ENCODE data around the gene EDEM1.

- TF ChIP-seq CTCF (IDR thresholded peaks at IDR 0.05) (no peak), POLR2AphosphoS5 (IDR thresholded peaks at IDR 0.05; ENCODE audit: low read depth, low read length) (no peak), EZH2phosphoT487 (IDR thresholded peaks at IDR 0.05; ENCODE audit: borderline replicate concordance, low read depth) (no peak), GABPA (IDR thresholded peaks at IDR 0.05; ENCODE audit: low read depth) (no peak), RAD21 (IDR thresholded peaks at IDR 0.05; ENCODE audit: low read length) (no peak), REST (IDR thresholded peaks at IDR 0.05; ENCODE audit: low read depth, low read length) (no peak), MAX (IDR thresholded peaks at IDR 0.05; ENCODE audit: low read depth) (no peak), TCF12 (IDR thresholded peaks at IDR 0.05) (no peak), MXI1 (IDR thresholded peaks at IDR 0.05; ENCODE audit: low read depth, low read length) (no peak), SIN3A (IDR thresholded peaks at IDR 0.05; ENCODE audit: borderline replicate concordance, low read depth, low read length) (no peak), MEF2A (IDR thresholded peaks at IDR 0.05; ENCODE audit: borderline replicate concordance, low read depth) (no peak)
Measured at GRCh38 chr3:5143464-5143863, 44.0 kb upstream of the EDEM1 start.

Data from SK-N-SH (cell line).